ENCODE results near the gene NOPCHAP1.

GRCh38 chr12:105026411-105026810 is 40.3 kb downstream of the NOPCHAP1 start:
- no peak for TF ChIP-seq FOXM1 (IDR thresholded peaks at IDR 0.05; ENCODE audit: borderline replicate concordance)
- TF ChIP-seq BHLHE40 (IDR thresholded peaks at IDR 0.05; ENCODE audit: borderline replicate concordance): no peak
- no peak for TF ChIP-seq SUZ12 (IDR thresholded peaks at IDR 0.05)
- no peak for TF ChIP-seq NFRKB (IDR thresholded peaks at IDR 0.05)
- no peak for TF ChIP-seq L3MBTL2 (conservative IDR thresholded peaks at IDR 0.05)
- TF ChIP-seq PKNOX1 (IDR thresholded peaks at IDR 0.05): no peak
- TF ChIP-seq FOXA1 (IDR thresholded peaks at IDR 0.05): no peak
- no peak for TF ChIP-seq ELF4 (IDR thresholded peaks at IDR 0.05)
- no peak for TF ChIP-seq SP1 (IDR thresholded peaks at IDR 0.05)
- no peak for TF ChIP-seq CTBP1 (IDR thresholded peaks at IDR 0.05; ENCODE audit: borderline replicate concordance)
- TF ChIP-seq HDGF (IDR thresholded peaks at IDR 0.05; ENCODE audit: borderline replicate concordance): no peak
